NCI-H1092 (cell line): ENCODE data around the gene SLC25A17.
"Not testable (repeated sequence)": the region's sequence is repeated elsewhere in the genome, so short reads cannot be mapped to it uniquely, and the experiment has no call there.

Experiments
- DNase-seq: peaks from one replicate; lab custom pipeline; 2025; lab: John Stamatoyannopoulos, UW

Gene SLC25A17

GRCh38 chr22:40753114-40753513 is 66.0 kb downstream of the SLC25A17 start:
- no peak for DNase-seq

DNA sequence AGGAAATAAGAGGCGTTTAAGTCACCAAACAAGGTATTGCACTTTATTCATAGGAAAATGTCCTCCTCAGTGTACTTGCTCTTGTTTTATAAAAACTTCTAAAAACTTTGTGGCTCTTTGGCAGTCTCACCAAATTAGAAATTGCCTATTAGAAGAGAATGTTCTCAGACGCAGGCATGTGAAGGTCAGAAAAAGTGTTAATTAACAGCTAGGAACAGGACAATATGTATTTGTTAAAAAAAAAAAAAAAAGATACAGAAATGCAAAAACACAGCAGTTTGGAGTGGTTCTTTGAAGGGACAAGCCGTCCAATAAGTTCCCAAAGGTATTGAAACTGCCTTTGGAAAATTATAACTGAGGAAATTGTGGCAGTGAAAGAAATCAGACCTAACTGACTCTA is 67.9 kb downstream of the SLC25A17 start:
- DNase-seq, result no peak

GRCh38 chr22:40749829-40750228 is 69.3 kb downstream of the SLC25A17 start:
- DNase-seq, result no peak

DNA sequence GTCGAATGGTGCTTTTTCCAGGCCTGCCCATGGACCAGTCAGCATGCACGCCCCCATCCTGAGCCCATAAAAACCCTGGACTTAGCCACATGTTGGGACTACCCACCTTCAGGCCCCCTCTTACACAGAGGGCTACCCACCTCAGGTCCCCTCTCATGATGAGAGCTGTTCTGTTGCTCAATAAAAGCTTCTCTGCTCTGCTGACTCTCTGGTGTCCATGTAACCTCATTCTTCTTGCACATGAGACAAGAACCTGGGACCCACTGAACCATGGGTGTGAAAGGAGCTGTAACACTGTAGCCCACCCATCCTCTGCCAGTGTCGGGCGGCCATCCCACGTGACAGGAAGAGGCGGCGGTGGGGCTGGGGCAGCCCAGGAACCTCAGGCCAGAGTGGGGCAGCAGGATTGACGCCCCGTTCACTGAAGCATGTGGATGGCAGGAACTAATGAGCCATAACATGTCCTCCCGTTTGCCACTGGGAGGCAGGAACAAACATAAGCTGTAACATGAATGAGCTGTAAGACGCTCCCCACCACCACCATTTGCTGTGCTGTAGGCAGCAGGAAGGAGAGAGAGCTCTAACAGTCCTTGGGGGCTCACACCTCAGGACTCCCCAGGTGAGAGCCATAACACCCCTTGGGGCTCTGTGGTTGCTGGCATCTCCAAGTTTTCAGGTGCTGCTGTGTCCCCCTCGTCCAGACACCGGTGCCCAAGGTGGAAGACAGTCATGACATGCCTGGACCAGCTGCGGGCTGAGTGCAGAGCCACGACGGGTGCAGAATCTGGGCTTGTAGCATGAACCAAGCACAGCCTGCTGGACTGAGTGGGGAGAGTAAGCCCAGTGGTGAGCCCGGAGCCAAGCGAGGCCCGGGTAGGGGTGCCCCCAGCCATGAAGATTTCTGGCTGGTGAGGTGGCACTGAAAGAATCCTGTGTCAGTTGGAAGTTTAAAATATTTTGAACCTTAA is 70.5 kb downstream of the SLC25A17 start:
- DNase-seq, result no peak

DNA sequence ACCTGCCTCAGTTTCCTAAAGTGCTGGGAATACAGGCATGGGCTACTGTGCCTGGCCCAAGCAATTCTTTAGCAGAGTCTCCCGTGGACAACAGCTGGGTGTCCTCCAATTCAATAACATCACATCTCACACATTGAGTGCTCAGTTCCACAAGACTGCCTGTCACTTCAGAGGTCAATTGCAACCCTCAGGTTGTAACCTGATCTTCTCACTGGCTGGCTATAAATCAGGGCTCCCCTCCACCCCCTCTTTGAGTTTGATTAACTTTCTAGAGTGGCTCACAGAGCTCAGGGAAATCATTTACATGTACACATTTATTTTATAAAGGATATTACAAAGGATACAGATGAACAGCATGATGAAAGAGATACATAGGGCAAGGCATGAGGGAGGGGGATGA is 71.8 kb downstream of the SLC25A17 start:
- no peak for DNase-seq

DNA sequence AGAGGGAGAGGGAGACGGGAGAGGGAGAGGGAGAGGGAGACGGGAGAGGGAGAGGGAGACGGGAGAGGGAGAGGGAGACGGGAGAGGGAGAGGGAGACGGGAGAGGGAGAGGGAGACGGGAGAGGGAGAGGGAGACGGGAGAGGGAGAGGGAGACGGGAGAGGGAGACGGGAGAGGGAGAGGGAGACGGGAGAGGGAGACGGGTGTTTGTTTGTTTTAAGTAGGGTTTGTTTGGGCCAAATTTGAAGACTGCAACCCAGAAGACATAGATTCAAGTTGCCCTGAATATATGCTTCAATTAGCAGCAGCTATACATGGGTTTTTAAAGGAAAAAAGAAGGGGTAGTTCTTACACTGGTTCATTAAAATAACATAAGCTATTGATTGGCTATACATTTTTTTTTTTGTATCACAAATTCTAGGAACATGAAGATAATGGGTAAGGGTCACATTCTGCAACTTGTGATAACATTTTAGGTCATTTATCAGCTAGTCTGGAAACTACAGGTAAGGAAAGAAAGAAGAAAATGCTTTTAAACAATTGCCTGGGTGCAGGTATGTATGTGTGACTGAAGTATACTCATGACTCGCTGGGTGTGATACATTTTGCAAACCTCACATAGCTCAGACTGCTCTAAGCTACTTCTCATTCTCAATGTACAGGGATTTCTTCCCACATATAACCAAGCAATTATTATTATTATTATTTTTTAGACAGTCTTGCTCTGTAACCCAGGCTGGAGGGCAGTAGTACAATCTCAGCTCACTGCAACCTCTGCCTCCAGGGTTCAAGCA is 72.5 kb downstream of the SLC25A17 start:
- DNase-seq, result no peak

- DNase-seq, result no peak
Observed at GRCh38 chr22:40743768-40744167, 75.4 kb downstream of the SLC25A17 start.

GRCh38 chr22:40741116-40741515 is 78.0 kb downstream of the SLC25A17 start:
- DNase-seq, result no peak

- no peak for DNase-seq
Observed at GRCh38 chr22:40739721-40740120, 79.4 kb downstream of the SLC25A17 start.

DNA sequence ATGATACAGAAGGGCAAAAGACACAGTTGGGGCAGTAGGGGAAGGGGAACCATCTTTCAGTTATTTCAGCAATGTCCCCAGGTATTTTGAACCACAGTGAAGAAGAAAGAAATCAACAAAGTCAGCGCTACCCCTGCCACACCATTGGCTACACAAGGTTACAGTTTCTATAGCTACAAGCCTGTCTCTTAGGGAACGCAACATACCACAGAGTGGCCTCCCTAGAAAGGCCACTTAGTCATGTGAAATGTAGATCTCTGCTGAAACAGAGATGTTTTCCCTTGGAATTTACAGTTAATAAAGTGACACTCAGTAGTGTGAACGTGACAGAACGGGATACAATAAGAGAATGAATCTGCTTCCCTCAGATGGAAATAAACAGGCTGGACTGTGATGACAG is 85.2 kb downstream of the SLC25A17 start:
- no peak for DNase-seq

DNA sequence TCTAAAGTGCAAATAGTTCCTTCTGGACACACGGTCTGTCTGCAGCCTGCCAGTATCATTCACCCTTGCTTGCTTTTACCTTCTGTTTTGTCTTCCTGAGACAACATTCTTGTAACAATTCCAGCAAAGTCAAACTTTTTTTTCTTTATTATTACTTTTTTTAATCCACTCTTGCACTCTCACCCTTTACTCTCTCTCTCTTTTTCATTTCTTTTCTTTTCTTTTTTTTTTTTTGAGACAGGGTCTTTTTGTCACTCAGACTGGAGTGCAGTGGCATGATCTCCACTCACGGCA is 86.2 kb downstream of the SLC25A17 start:
- DNase-seq, result no peak

- DNase-seq, result no peak
Observed at GRCh38 chr22:40729284-40729683, 89.9 kb downstream of the SLC25A17 start.

GRCh38 chr22:40728731-40729189 is 90.4 kb downstream of the SLC25A17 start:
- no peak for DNase-seq

- no peak for DNase-seq
Observed at GRCh38 chr22:40727964-40728615, 91.1 kb downstream of the SLC25A17 start.

DNA sequence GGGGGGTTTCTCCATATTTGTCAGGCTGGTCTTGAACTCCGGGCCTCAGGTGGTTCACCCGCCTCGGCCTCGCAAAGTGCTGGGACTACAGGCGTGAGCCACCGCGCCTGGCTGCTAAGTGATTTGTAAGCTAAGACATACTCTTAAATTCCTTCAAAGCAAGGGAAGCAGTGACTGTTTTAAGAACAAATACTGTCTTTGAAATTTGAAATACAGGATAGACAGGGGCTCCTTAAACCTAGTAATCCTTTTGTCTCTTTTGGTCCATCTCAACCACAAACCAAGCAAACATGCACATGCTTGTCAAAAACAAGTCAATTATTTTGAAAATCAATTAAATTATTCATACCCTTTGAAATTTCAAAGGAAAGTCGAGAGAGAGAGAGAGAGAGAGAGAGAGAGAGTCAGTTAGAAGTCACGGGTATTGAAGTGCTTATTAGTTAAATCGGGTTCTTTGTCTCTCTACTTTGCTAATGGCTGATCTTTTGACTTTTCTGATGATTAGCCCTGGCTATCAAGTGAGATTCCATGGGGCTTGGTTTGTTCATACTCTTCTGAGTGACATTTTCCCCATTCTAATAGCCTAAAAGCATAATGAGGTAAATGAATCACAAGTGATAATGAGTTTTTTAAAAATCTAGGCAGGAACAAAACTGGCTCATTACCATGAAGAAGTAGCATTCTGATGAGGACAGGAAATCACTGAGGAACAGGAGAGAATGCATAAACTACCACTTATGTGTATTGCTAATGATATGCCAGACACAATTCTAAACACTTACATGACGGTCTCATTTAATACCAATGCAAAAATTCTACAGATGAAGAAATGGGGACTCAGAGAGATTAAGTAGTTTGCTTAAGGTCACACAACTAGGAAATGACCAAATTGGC is 91.8 kb downstream of the SLC25A17 start:
- DNase-seq, result no peak

DNA sequence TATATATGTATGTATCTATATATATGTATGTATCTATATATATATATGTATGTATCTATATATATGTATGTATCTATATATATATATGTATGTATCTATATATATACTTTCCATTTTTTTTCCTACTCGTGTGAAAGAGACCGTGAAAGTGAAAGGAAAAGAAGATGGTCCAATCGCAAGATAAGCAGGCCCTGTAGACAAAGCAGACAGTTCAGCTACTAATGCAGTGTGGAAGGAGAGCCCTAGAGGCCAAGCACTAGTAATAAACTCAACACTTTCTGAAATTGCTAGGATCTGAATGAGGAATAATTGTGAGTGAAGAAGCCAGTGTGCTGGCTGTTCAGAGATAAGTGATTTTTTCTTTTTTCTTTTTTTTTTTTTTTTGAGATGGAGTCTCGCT is 92.6 kb downstream of the SLC25A17 start:
- no peak for DNase-seq

- DNase-seq, result no peak
Observed at GRCh38 chr22:40723396-40723933, 95.7 kb downstream of the SLC25A17 start.

DNA sequence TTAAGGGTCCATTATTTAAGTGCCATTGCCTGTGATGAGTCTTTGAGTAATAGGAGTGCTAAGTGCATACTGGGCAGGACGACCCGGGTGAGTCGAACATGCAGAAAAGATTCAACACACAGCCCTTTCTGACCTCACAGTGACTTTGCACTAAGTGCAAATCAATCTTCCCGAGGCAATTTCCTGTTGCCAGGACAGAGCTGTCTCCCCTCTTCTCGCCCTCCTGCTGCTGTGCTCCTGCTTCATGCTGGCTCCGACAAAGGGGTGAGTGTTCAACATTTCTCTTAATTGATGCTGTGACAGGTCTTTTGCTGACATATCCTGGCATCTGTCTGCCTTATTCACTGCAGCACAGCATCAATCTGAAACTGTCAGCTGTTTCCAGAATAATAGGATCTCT is 97.9 kb downstream of the SLC25A17 start:
- DNase-seq, result no peak

- DNase-seq, result no peak
Observed at GRCh38 chr22:40720538-40721256, 98.4 kb downstream of the SLC25A17 start.

GRCh38 chr22:40720156-40720537 is 99.0 kb downstream of the SLC25A17 start:
- DNase-seq, result not testable (repeated sequence)
